IgD-negative memory B cell (primary cell): ENCODE data around the gene COL13A1. TPM values are rescaled to one million over a fixed set of nuclear protein-coding genes. Genes with fewer than 3 reads are reported as not detected.

Experiments
- H3K27ac Mint-ChIP-seq, 3 donors: one replicate each; pipeline ENCODE4 v1.8.0; 2020 to 2022; ENCODE audit warnings: mild to moderate bottlenecking in 3 of 3, mixed read lengths in 3 of 3, moderate library complexity in 1 of 3
- H3K27me3 Mint-ChIP-seq: one replicate; pipeline ENCODE4 v1.8.0; 2021; ENCODE audit warnings: mixed read lengths
- H3K36me3 Mint-ChIP-seq: one replicate; pipeline ENCODE4 v1.8.0; 2020; ENCODE audit warnings: mild to moderate bottlenecking, mixed read lengths
- H3K4me1 Mint-ChIP-seq, 3 donors: one replicate each; pipeline ENCODE4 v1.8.0; 2020 to 2022; ENCODE audit warnings: mixed read lengths in 3 of 3, mild to moderate bottlenecking in 1 of 3
- H3K4me3 Mint-ChIP-seq, 4 donors: one replicate each; pipeline ENCODE4 v1.8.0; 2020 to 2022; ENCODE audit warnings: mild to moderate bottlenecking in 4 of 4, mixed read lengths in 4 of 4, moderate library complexity in 3 of 4
- H3K9me3 Mint-ChIP-seq, 3 donors: one replicate each; pipeline ENCODE4 v1.8.0; 2020 to 2021; ENCODE audit warnings: mixed read lengths in 3 of 3, mild to moderate bottlenecking in 1 of 3
- polyA plus RNA-seq: library from polyadenylated mRNA; unstranded; fragments of 300-500 nt; fragmentation: Illumina TruSeq; gene quantifications from one replicate; pipeline ENCODE4 v1.2.3, GENCODE V29; 2021

COL13A1 gene
- polyA plus RNA-seq, 1 donor from 2014 or later = not detected

GRCh38 chr10:69803809-69804208, 2.1 kb downstream of the COL13A1 start:
- Mint-ChIP-seq H3K4me3 (no peak overlapping the region), H3K36me3 (no peaks in the 10 kb centered on the region), H3K9me3 (no peaks in the 10 kb centered on the region), H3K4me1 (peaks cover under 1 to 6% (median 3%) of the 10 kb centered on the region in 3 donors), H3K27me3 (peaks cover 34% of the 10 kb centered on the region), H3K27ac (no peak overlapping the region)

- Mint-ChIP-seq H3K4me3 (no peak overlapping the region), H3K27me3 (peaks cover 34% of the 10 kb centered on the region), H3K27ac (no peak overlapping the region), H3K36me3 (no peaks in the 10 kb centered on the region), H3K4me1 (peaks cover 0 to 6% (median 3%) of the 10 kb centered on the region in 3 donors), H3K9me3 (no peaks in the 10 kb centered on the region)
These were observed 3.1 kb downstream of the COL13A1 start for GRCh38 chr10:69804775-69805174.

- Mint-ChIP-seq H3K9me3 (no peaks in the 10 kb centered on the region), H3K4me1 (peaks cover 0 to 2% (median under 1%) of the 10 kb centered on the region in 3 donors), H3K27me3 (peaks cover 20% of the 10 kb centered on the region), H3K36me3 (no peaks in the 10 kb centered on the region), H3K4me3 (no peak overlapping the region), H3K27ac (no peak overlapping the region)
These were observed 5.4 kb downstream of the COL13A1 start for GRCh38 chr10:69807122-69807521.

GRCh38 chr10:69807696-69808095, 6.0 kb downstream of the COL13A1 start:
- H3K27me3 Mint-ChIP-seq = peaks cover 19% of the 10 kb centered on the region
- H3K4me3 Mint-ChIP-seq = no peak overlapping the region
- no peak overlapping the region for H3K27ac Mint-ChIP-seq
- no peaks in the 10 kb centered on the region for H3K36me3 Mint-ChIP-seq
- H3K4me1 Mint-ChIP-seq = peaks cover 0 to 2% (median 0%) of the 10 kb centered on the region in 3 donors
- H3K9me3 Mint-ChIP-seq = no peaks in the 10 kb centered on the region

- peaks cover 10% of the 10 kb centered on the region for H3K27me3 Mint-ChIP-seq
- H3K9me3 Mint-ChIP-seq = no peaks in the 10 kb centered on the region
- H3K27ac Mint-ChIP-seq = no peak overlapping the region
- H3K4me1 Mint-ChIP-seq = no peaks in the 10 kb centered on the region
- no peaks in the 10 kb centered on the region for H3K36me3 Mint-ChIP-seq
- H3K4me3 Mint-ChIP-seq = no peak overlapping the region
These were observed 7.6 kb downstream of the COL13A1 start for GRCh38 chr10:69809318-69809717.

- H3K4me3 Mint-ChIP-seq = no peak overlapping the region
- no peaks in the 10 kb centered on the region for H3K36me3 Mint-ChIP-seq
- H3K9me3 Mint-ChIP-seq = no peaks in the 10 kb centered on the region
- no peaks in the 10 kb centered on the region for H3K4me1 Mint-ChIP-seq
- peak overlapping the region in 1 of 3 donors; percentile 53 for H3K27ac Mint-ChIP-seq
- H3K27me3 Mint-ChIP-seq = peaks cover 3% of the 10 kb centered on the region
These were observed 8.4 kb downstream of the COL13A1 start for GRCh38 chr10:69810097-69810496.

GRCh38 chr10:69810675-69811397, 9.1 kb downstream of the COL13A1 start:
- Mint-ChIP-seq H3K27ac (no peak overlapping the region), H3K4me1 (no peaks in the 10 kb centered on the region), H3K4me3 (peak overlapping the region in 1 of 4 donors; percentile 39), H3K9me3 (no peaks in the 10 kb centered on the region), H3K27me3 (peaks cover 1% of the 10 kb centered on the region), H3K36me3 (no peaks in the 10 kb centered on the region)

- peaks cover 15% of the 10 kb centered on the region for H3K27me3 Mint-ChIP-seq
These were observed 11.9 kb downstream of the COL13A1 start for GRCh38 chr10:69813632-69814031.

GRCh38 chr10:69814251-69814650, 12.5 kb downstream of the COL13A1 start:
- Mint-ChIP-seq H3K27ac (no peak overlapping the region), H3K9me3 (no peaks in the 10 kb centered on the region), H3K27me3 (peaks cover 17% of the 10 kb centered on the region), H3K36me3 (no peaks in the 10 kb centered on the region), H3K4me3 (no peak overlapping the region), H3K4me1 (peaks cover 0 to 3% (median 0%) of the 10 kb centered on the region in 3 donors)

More at GRCh38 chr10:69813632-69814031, 11.9 kb downstream of the COL13A1 start:
- Mint-ChIP-seq H3K4me1 (peaks cover 0 to 3% (median 0%) of the 10 kb centered on the region in 3 donors), H3K36me3 (no peaks in the 10 kb centered on the region), H3K27ac (no peak overlapping the region), H3K9me3 (no peaks in the 10 kb centered on the region), H3K4me3 (no peak overlapping the region)

GRCh38 chr10:69815104-69815503, 13.4 kb downstream of the COL13A1 start:
- H3K4me1 Mint-ChIP-seq = peaks cover 0 to 3% (median 0%) of the 10 kb centered on the region in 3 donors
- no peaks in the 10 kb centered on the region for H3K36me3 Mint-ChIP-seq
- H3K9me3 Mint-ChIP-seq = peaks cover 0 to 3% (median 0%) of the 10 kb centered on the region in 3 donors
- peaks cover 16% of the 10 kb centered on the region for H3K27me3 Mint-ChIP-seq
- H3K27ac Mint-ChIP-seq = no peak overlapping the region
- no peak overlapping the region for H3K4me3 Mint-ChIP-seq

- Mint-ChIP-seq H3K9me3 (peaks cover 0 to 3% (median 0%) of the 10 kb centered on the region in 3 donors), H3K4me3 (no peak overlapping the region), H3K4me1 (peaks cover 0 to 3% (median 0%) of the 10 kb centered on the region in 3 donors)
These were observed 14.8 kb downstream of the COL13A1 start for GRCh38 chr10:69816521-69816920.

GRCh38 chr10:69817078-69817581, 15.4 kb downstream of the COL13A1 start:
- Mint-ChIP-seq H3K36me3 (peaks cover 2% of the 10 kb centered on the region), H3K4me1 (peaks cover 0 to 3% (median 0%) of the 10 kb centered on the region in 3 donors), H3K27ac (no peak overlapping the region), H3K9me3 (peaks cover 0 to 3% (median 0%) of the 10 kb centered on the region in 3 donors), H3K27me3 (peaks cover 15% of the 10 kb centered on the region), H3K4me3 (no peak overlapping the region)

More at GRCh38 chr10:69816521-69816920, 14.8 kb downstream of the COL13A1 start:
- Mint-ChIP-seq H3K36me3 (no peaks in the 10 kb centered on the region), H3K27me3 (peaks cover 15% of the 10 kb centered on the region), H3K27ac (no peak overlapping the region)

- Mint-ChIP-seq H3K4me3 (no peak overlapping the region), H3K27me3 (peaks cover 17% of the 10 kb centered on the region), H3K36me3 (peaks cover 2% of the 10 kb centered on the region), H3K27ac (no peak overlapping the region), H3K9me3 (peaks cover 0 to 3% (median 0%) of the 10 kb centered on the region in 3 donors), H3K4me1 (peaks cover 0 to 3% (median 0%) of the 10 kb centered on the region in 3 donors)
These were observed 17.1 kb downstream of the COL13A1 start for GRCh38 chr10:69818676-69819239.

- H3K4me1 Mint-ChIP-seq = peaks cover 0 to 3% (median 0%) of the 10 kb centered on the region in 3 donors
- H3K4me3 Mint-ChIP-seq = no peak overlapping the region
- peaks cover 2% of the 10 kb centered on the region for H3K36me3 Mint-ChIP-seq
- peaks cover 21% of the 10 kb centered on the region for H3K27me3 Mint-ChIP-seq
- peaks cover 0 to 3% (median 0%) of the 10 kb centered on the region in 3 donors for H3K9me3 Mint-ChIP-seq
- no peak overlapping the region for H3K27ac Mint-ChIP-seq
These were observed 18.2 kb downstream of the COL13A1 start for GRCh38 chr10:69819716-69820506.

GRCh38 chr10:69820817-69821216, 19.1 kb downstream of the COL13A1 start:
- Mint-ChIP-seq H3K36me3 (peaks cover 2% of the 10 kb centered on the region), H3K4me1 (peaks cover 0 to 3% (median 0%) of the 10 kb centered on the region in 3 donors), H3K9me3 (peaks cover 0 to 3% (median 0%) of the 10 kb centered on the region in 3 donors), H3K27me3 (peaks cover 21% of the 10 kb centered on the region), H3K27ac (no peak overlapping the region), H3K4me3 (no peak overlapping the region)
